Gastrocnemius medialis (tissue), 4 donors: ENCODE results near the gene TUBB3. TPM values are rescaled to one million over a fixed set of nuclear protein-coding genes. Genes with fewer than 3 reads are reported as not detected.

Experiments
- ATAC-seq, 2 donors: fragments of 150-250 bp; one replicate each; pipeline ENCODE4 v1.9.1; 2016
- DNase-seq, 2 donors: peaks; one replicate each; pipeline ENCODE4 v3.0.0-alpha.2; 2019
- H3K27ac ChIP-seq, 4 donors: fragments of 200-600 bp; sonication (generic); 1 replicate in 1 of 4; 2 replicates in 3 of 4; pipeline ENCODE4 v1.5.1; 2016 to 2018; ENCODE audit warnings: mild to moderate bottlenecking in 2 of 4, moderate library complexity in 1 of 4
- H3K27me3 ChIP-seq, 3 donors: fragments of 200-600 bp; sonication (generic) in 2 of 3; 1 replicate in 1 of 3; 2 replicates in 2 of 3; pipeline versions ENCODE4 v1.5.1 to v1.6.0; 2016 to 2019; ENCODE audit warnings: mild to moderate bottlenecking in 1 of 3, moderate library complexity in 1 of 3
- H3K36me3 ChIP-seq, 2 donors: fragments of 200-600 bp; sonication (generic) in 1 of 2; one replicate each; pipeline ENCODE4 v1.5.1; 2017 to 2018
- H3K4me1 ChIP-seq, 2 donors: fragments of 200-600 bp; sonication (generic) in 1 of 2; one replicate each; pipeline ENCODE4 v1.5.1; 2016 to 2017; ENCODE audit warnings: mild to moderate bottlenecking in 2 of 2
- H3K4me3 ChIP-seq, 4 donors: fragments of 200-600 bp; sonication (generic) in 3 of 4; 1 replicate in 1 of 4; 2 replicates in 3 of 4; pipeline ENCODE4 v1.5.1; 2016 to 2019; ENCODE audit warnings: mild to moderate bottlenecking in 2 of 4
- H3K9me3 ChIP-seq, 3 donors: fragments of 200-600 bp; sonication (generic) in 2 of 3; 1 replicate in 1 of 3; 2 replicates in 2 of 3; pipeline ENCODE4 v1.5.1; 2016 to 2019
- POLR2A ChIP-seq, 2 donors: fragments of 450-650 bp; IDR thresholded peaks; one replicate each; pipeline ENCODE4 v1.6.1; 2017; ENCODE audit warnings: antibody characterized with exemption in 2 of 2, mild to moderate bottlenecking in 2 of 2, moderate library complexity in 2 of 2
- in situ Hi-C, 4 donors: fragments of 200-750 bp; cut with MboI; loops; one replicate each; pipeline versions ENCODE4 v1.15.0 to v1.8.0; 2017; ENCODE audit warnings: low sequenced_read_pairs in 4 of 4
- intact Hi-C: fragments of 100-400 bp; cut with DNase I; formaldehyde crosslinking; loops from one replicate; pipeline ENCODE4 v1.15.1; 2023; ENCODE audit warnings: low total_unique reads
- total RNA-seq, 4 donors: library from RNA; depleted of rRNA; stranded (reverse); fragments of >200 nt; gene quantifications; one replicate each; pipeline versions ENCODE4 v1.1.0 to v1.2.3, GENCODE V29; 2016
- TF ChIP-seq, protein P1 (sequence below), 5 experiments: fragments of 450-650 bp in 3 of 5; fragments of 200-600 bp in 2 of 5; sonication (generic) in 2 of 5; IDR thresholded peaks in 4 of 5; conservative IDR thresholded peaks in 1 of 5; 1 replicate in 4 of 5; 2 replicates in 1 of 5; pipeline ENCODE4 v1.5.1; 2016 to 2019; ENCODE audit warnings: antibody characterized with exemption in 5 of 5, mild to moderate bottlenecking in 3 of 5, moderate library complexity in 3 of 5

The TUBB3 gene
- total RNA-seq, 4 donors from 2014 or later, result 1.1 TPM; not detected in 3

DNA sequence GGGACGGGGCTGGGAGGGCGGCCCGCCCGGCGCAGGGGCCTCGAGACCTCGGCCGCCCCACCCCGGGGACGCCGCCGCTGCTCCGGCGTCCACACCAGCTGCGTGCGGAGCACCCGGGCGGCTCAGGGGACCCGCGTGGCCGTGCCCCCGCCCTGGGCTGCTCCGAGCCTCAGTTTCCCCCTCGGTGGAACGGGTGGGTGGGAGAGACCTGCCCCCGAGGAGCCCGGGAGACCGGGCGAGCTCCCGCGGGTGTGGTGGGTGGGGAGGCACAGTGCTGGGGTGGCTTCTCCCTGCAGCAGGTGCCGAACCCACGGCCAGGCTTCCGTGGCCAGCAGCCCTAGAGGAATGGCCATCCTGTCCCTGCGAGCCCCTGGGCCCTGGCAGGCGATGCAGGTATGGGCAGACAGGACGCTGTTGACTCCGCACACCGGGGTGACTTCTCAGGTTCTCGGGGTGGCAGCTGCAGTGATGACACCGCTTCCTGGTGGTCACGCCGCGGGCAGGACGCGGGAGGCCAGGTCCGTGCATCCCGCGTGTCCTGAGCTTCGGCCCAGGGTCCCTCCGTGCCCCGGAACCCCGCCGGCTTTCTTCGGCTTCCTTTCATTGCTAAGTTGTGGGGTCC, 26.1 kb downstream of the TUBB3 start:
- no peak for TF ChIP-seq POLR2A (IDR thresholded peaks at IDR 0.05)
- Histone ChIP-seq H3K27me3 (peaks cover 0 to 2% (median 0%) of the 10 kb centered on the region in 3 donors), H3K27ac (peak overlapping the region; percentile 27 to 64 (median 41)), H3K9me3 (no peaks in the 10 kb centered on the region), H3K36me3 (no peaks in the 10 kb centered on the region), H3K4me1 (peaks cover 9 to 12% of the 10 kb centered on the region in 2 donors), H3K4me3 (peak overlapping the region; percentile 55 to 73 (median 59))
- in situ Hi-C loops (no loop called here), intact Hi-C loops (loop anchor here (2.0 kb wide), 1 partner anchor 74 kb away; no protein-coding TSS in a partner anchor)
- DNase-seq, result no peak
- no peak for ATAC-seq

DNA sequence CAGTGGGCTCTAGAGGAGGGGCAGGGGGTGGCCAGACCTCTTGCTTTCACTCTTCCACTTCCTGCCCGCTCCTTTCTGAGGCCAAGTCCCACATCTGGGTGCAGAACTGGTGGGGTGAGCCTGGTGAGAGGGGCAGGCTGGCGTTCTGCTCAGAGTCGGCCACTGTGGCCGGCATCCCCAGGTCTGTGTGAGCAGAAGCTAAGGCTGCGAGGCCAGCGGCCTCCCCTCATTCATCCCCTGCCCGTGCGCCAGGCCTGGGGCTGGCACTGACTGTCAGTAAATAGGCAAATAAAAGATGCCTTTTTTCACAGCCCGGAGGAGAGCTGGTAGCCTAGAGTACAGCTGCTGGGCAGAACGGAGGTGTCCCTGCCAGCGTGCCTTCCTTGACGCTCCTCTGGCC, 26.6 kb downstream of the TUBB3 start:
- intact Hi-C loops (loop anchor here (2.0 kb wide), 1 partner anchor 73 kb away; no protein-coding TSS in a partner anchor), in situ Hi-C loops (no loop called here)
- ATAC-seq, result no peak
- Histone ChIP-seq H3K36me3 (no peaks in the 10 kb centered on the region), H3K4me1 (peaks cover 9 to 12% of the 10 kb centered on the region in 2 donors), H3K27ac (no peak overlapping the region), H3K9me3 (no peaks in the 10 kb centered on the region), H3K27me3 (peaks cover 0 to 2% (median 0%) of the 10 kb centered on the region in 3 donors), H3K4me3 (peak overlapping the region; percentile 55 to 73 (median 59))
- no peak for DNase-seq
- TF ChIP-seq, protein P1, sequence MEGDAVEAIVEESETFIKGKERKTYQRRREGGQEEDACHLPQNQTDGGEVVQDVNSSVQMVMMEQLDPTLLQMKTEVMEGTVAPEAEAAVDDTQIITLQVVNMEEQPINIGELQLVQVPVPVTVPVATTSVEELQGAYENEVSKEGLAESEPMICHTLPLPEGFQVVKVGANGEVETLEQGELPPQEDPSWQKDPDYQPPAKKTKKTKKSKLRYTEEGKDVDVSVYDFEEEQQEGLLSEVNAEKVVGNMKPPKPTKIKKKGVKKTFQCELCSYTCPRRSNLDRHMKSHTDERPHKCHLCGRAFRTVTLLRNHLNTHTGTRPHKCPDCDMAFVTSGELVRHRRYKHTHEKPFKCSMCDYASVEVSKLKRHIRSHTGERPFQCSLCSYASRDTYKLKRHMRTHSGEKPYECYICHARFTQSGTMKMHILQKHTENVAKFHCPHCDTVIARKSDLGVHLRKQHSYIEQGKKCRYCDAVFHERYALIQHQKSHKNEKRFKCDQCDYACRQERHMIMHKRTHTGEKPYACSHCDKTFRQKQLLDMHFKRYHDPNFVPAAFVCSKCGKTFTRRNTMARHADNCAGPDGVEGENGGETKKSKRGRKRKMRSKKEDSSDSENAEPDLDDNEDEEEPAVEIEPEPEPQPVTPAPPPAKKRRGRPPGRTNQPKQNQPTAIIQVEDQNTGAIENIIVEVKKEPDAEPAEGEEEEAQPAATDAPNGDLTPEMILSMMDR (IDR thresholded peaks at IDR 0.05 in 4 of 5, conservative IDR thresholded peaks at IDR 0.05 in 1 of 5), result no peak
- no peak for TF ChIP-seq POLR2A (IDR thresholded peaks at IDR 0.05)

DNA sequence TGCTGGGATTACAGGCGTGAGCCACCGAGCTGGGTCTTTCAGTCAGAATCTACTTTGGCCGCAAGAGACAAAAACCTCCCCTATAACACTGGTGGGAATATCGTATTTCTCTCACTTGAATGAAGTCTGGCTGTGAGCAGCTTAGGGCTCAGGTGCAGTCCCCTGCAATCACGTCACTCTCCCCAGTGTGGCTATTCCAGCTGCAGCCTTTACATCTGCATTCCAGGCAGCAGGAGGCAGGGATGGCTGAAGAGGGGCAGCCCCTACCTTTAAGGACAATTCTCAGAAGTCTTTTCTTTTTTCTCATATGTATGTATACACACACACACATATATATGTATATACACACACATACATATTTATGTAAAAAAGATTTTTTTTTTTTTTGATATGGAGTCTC, 28.4 kb downstream of the TUBB3 start:
- Histone ChIP-seq H3K4me3 (no peak overlapping the region), H3K9me3 (no peaks in the 10 kb centered on the region), H3K27ac (no peak overlapping the region), H3K27me3 (no peaks in the 10 kb centered on the region), H3K4me1 (peaks cover 9 to 12% of the 10 kb centered on the region in 2 donors), H3K36me3 (peaks cover 0 to 7% of the 10 kb centered on the region in 2 donors)
- TF ChIP-seq POLR2A (IDR thresholded peaks at IDR 0.05), result no peak
- TF ChIP-seq, protein P1 (IDR thresholded peaks at IDR 0.05 in 4 of 5, conservative IDR thresholded peaks at IDR 0.05 in 1 of 5), result no peak
- ATAC-seq, result no peak
- intact Hi-C loops, result no loop called here
- in situ Hi-C loops, result no loop called here
- no peak for DNase-seq

DNA sequence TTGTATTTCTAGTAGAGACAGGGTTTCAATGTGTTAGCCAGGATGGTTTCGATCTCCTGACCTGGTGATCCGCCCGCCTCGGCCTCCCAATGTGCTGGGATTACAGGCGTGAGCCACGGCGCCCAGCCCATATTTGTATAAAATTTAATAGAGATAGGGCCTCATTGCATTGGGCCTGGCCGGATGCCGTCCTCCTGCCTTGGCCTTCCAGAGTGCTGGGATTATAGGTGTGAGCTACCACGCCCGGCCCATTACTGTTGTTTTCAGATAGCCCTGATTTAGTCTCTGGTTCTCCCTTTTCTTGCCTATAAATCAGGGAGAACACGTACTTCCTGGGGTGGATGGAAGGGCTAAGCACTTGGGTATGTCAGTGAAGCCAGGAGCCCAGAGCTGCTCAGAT, 28.9 kb downstream of the TUBB3 start:
- intact Hi-C loops (no loop called here), in situ Hi-C loops (no loop called here)
- no peak overlapping the region for H3K4me3 ChIP-seq
- peaks cover 0 to 7% of the 10 kb centered on the region in 2 donors for H3K36me3 ChIP-seq
- H3K9me3 ChIP-seq, result no peaks in the 10 kb centered on the region
- DNase-seq (no peak), ATAC-seq (no peak)
- peaks cover 9 to 12% of the 10 kb centered on the region in 2 donors for H3K4me1 ChIP-seq
- H3K27me3 ChIP-seq, result no peaks in the 10 kb centered on the region
- H3K27ac ChIP-seq, result no peak overlapping the region
- TF ChIP-seq, protein P1 (IDR thresholded peaks at IDR 0.05 in 4 of 5, conservative IDR thresholded peaks at IDR 0.05 in 1 of 5), result no peak
- TF ChIP-seq POLR2A (IDR thresholded peaks at IDR 0.05), result no peak

DNA sequence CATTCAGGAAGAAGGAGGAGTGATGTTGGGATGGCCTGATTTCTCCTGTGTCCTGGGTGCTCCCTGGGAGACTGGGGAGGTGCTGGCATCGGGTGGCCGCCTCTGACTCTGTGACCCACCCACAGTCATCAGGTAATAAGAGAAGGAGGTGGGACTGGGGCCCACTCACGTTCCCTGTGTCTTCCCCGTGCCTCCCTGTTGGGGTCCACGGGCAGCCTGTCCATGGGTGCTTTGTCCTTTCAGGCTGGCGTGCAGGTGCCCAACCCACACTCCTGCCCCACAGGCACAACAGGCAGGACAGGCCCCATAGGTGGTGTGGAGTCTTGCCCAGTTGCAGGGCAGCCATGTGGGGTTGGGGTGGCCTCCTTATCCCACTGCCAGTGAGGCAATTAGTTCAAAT, 29.4 kb downstream of the TUBB3 start:
- Histone ChIP-seq H3K4me3 (no peak overlapping the region), H3K27me3 (no peaks in the 10 kb centered on the region), H3K36me3 (peaks cover 0 to 12% of the 10 kb centered on the region in 2 donors), H3K9me3 (no peaks in the 10 kb centered on the region), H3K27ac (no peak overlapping the region), H3K4me1 (peaks cover 9 to 12% of the 10 kb centered on the region in 2 donors)
- intact Hi-C loops (no loop called here), in situ Hi-C loops (no loop called here)
- no peak for ATAC-seq
- TF ChIP-seq POLR2A (IDR thresholded peaks at IDR 0.05), result no peak
- TF ChIP-seq, protein P1 (IDR thresholded peaks at IDR 0.05 in 4 of 5, conservative IDR thresholded peaks at IDR 0.05 in 1 of 5), result no peak
- no peak for DNase-seq
